ENCODE results near the gene ILKAP. TPM values are rescaled to one million over a fixed set of nuclear protein-coding genes. Genes with fewer than 3 reads are reported as not detected.

The ILKAP gene
- polyA plus RNA-seq, 2 of the 4 experiments (the other 2 are of a cell fraction) = 36.3 to 41.4 TPM

- POLR2A ChIA-PET = no interaction called here
Measured at GRCh38 chr2:238235331-238235732, 31.8 kb upstream of the ILKAP start.

DNA sequence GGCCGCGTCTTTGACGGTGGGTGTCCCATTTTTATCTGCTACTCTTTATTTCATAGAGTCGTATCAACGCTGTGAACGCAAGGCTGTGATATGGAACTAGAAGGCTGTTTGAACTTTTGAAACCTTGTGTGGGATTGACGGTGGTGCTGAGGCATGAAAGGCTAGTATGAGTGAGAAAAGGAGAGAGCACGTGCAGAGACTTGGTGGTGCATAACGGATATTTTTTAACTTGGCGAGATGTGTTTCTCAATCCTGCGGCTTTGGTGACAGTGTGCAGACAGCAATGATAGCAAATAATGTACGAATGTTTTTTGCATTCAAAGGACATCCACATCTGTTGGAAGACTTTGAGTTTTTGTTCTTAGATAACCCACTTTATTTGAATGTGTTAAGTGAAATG is 30.1 kb upstream of the ILKAP start:
- no peak overlapping the region for H3K4me3 ChIP-seq

More at GRCh38 chr2:238235331-238235732, 31.8 kb upstream of the ILKAP start:
- CTCF ChIA-PET = interaction anchor here (1.0 kb wide), 2 partner anchors 28 to 97 kb away, joined by 3 to 4 read pairs; partner anchors contain the start of gene KLHL30
- no peak overlapping the region for H3K4me3 ChIP-seq
- no peak for FAIRE-seq
- H3K4me1 ChIP-seq = peaks cover 6% of the 10 kb centered on the region; the same call in 1 of the 3 replicates
- TF ChIP-seq RAD21 (conservative IDR thresholded peaks at IDR 0.05 in 1 of 2, IDR thresholded peaks at IDR 0.05 in 1 of 2) = no peak
- TF ChIP-seq FOSL2 (IDR thresholded peaks at IDR 0.05) = no peak
- peak; percentile 50; the same call in 1 of the 2 replicates for TF ChIP-seq FOSL2 (CRISPR knock-in tag; IDR thresholded peaks at IDR 0.05)
- no peak for ATAC-seq
- no peak overlapping the region for H3K4me2 ChIP-seq
- H3K27ac ChIP-seq = no peak overlapping the region
- 71% methylated on average over 11 of the region's 11 CpGs for WGBS (ENCODE audit: missing lambda C conversion rate)
- no peak for DNase-seq (ENCODE audit: low read depth in 1 of 2, low spot score in 1 of 2)
- H3K9me3 ChIP-seq = no peaks in the 10 kb centered on the region

More for the DNA sequence above, 30.1 kb upstream of the ILKAP start:
- no peak for ATAC-seq
- Histone ChIP-seq H3K4me1 (no peaks in the 10 kb centered on the region), H3K27ac (no peak overlapping the region), H3K4me2 (no peak overlapping the region), H3K9me3 (no peaks in the 10 kb centered on the region)
- 76% methylated on average over 12 of the region's 12 CpGs for WGBS (ENCODE audit: missing lambda C conversion rate)
- ChIA-PET POLR2A (no interaction called here), CTCF (interaction anchor here (0.9 to 1.2 kb wide), 2 partner anchors 17 to 23 kb away, joined by 3 to 4 read pairs; no protein-coding TSS in a partner anchor)
- FAIRE-seq = no peak
- DNase-seq (ENCODE audit: low read depth in 1 of 2, low spot score in 1 of 2) = no peak
- TF ChIP-seq, protein P1, sequence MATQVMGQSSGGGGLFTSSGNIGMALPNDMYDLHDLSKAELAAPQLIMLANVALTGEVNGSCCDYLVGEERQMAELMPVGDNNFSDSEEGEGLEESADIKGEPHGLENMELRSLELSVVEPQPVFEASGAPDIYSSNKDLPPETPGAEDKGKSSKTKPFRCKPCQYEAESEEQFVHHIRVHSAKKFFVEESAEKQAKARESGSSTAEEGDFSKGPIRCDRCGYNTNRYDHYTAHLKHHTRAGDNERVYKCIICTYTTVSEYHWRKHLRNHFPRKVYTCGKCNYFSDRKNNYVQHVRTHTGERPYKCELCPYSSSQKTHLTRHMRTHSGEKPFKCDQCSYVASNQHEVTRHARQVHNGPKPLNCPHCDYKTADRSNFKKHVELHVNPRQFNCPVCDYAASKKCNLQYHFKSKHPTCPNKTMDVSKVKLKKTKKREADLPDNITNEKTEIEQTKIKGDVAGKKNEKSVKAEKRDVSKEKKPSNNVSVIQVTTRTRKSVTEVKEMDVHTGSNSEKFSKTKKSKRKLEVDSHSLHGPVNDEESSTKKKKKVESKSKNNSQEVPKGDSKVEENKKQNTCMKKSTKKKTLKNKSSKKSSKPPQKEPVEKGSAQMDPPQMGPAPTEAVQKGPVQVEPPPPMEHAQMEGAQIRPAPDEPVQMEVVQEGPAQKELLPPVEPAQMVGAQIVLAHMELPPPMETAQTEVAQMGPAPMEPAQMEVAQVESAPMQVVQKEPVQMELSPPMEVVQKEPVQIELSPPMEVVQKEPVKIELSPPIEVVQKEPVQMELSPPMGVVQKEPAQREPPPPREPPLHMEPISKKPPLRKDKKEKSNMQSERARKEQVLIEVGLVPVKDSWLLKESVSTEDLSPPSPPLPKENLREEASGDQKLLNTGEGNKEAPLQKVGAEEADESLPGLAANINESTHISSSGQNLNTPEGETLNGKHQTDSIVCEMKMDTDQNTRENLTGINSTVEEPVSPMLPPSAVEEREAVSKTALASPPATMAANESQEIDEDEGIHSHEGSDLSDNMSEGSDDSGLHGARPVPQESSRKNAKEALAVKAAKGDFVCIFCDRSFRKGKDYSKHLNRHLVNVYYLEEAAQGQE (IDR thresholded peaks at IDR 0.05) = no peak
- TF ChIP-seq POLR2A (IDR thresholded peaks at IDR 0.05; ENCODE audit: low read length) = no peak
- no peak for TF ChIP-seq MAZ (IDR thresholded peaks at IDR 0.05; ENCODE audit: borderline replicate concordance, low read depth, low read length)
- TF ChIP-seq RNF2 (IDR thresholded peaks at IDR 0.05; ENCODE audit: borderline replicate concordance, low read depth) = no peak
- no peak for TF ChIP-seq BCL3 (IDR thresholded peaks at IDR 0.05)
- TF ChIP-seq HES2 (IDR thresholded peaks at IDR 0.05) = no peak
- no peak for TF ChIP-seq ZC3H11A (IDR thresholded peaks at IDR 0.05)
- TF ChIP-seq PBX3 (IDR thresholded peaks at IDR 0.05) = no peak
- no peak for TF ChIP-seq E2F6 (IDR thresholded peaks at IDR 0.05; ENCODE audit: borderline replicate concordance, low read depth)
- no peak for TF ChIP-seq HOXA7 (CRISPR knock-in tag; IDR thresholded peaks at IDR 0.05)
- TF ChIP-seq PHF8 (IDR thresholded peaks at IDR 0.05; ENCODE audit: borderline replicate concordance, low read depth) = no peak
